GOT3 (cell line): ENCODE data around the gene PAK5.

Experiments
- DNase-seq: peaks from one replicate; lab custom pipeline; 2025; ENCODE audit warnings: mixed read lengths; lab: John Stamatoyannopoulos, UW

PAK5 gene

DNA sequence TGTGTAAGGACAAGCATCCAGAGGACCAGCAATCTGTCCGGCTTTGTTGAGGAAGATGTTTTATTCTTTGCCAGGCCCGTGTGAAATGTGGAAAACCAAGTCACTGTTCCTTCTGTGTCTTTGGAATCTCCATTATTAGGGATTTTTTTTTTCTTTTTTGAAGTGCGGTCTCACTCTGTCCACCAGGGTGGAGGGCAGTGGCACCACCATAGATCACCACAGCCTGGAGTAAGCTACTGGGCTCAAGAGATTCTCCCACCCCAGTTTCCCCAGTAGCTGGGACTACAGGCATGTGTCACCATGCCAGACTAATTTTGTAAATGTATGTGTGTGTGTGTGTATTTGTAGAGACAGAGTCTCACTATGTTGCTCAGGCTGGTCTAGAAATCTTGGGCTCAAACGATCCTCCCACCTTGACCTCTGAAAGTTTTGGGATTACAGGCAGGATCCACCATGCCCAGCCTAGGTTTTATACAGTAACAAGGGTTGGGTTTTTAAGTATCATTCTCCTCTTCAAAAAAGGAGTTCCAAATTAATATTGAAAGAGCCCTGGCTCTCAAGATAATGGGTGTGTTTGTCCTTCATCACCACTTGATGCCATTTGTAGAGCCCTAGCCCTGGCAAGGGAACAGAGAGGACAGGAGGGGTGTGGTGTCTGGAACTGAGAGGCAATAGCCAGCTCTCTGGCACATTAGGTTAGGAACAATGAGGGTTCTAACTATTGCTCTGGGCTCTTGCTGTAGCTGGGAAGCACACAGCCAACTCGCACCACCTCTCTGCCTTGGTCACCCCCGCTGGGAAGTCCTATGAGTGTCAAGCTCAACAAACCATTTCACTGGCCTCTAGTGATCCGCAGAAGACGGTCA is 321.3 kb downstream of the PAK5 start:
- DNase-seq, result no peak

DNA sequence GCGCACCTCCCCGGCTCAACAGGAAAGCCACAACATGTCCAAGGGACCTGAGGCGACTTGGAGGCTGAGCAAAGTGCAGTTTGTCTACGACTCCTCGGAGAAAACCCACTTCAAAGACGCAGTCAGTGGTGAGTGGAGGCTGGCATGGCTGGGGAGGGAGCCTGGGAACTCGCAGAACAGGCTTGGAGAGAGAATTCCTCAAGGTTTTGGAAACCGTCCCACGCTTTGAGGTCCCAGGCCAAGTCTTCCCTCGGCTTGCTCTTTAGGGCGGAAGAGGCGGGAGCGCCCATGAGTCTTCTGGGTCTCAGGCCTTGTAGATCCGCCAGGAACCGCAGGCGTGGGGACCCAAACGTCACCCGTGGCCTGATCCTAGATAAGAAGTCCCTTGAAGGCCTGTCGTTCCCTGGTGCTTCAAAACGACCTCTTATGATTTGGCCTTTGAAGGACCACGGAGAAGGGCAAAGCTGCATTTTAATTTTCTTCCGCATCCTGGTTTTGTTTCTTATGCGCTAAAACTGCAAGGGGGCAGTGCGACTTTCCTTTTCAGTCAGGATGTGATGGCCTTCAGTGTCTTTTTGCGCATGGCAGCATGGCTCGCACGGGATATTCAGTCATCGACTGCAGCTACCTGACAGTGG is 322.5 kb downstream of the PAK5 start:
- no peak for DNase-seq

DNA sequence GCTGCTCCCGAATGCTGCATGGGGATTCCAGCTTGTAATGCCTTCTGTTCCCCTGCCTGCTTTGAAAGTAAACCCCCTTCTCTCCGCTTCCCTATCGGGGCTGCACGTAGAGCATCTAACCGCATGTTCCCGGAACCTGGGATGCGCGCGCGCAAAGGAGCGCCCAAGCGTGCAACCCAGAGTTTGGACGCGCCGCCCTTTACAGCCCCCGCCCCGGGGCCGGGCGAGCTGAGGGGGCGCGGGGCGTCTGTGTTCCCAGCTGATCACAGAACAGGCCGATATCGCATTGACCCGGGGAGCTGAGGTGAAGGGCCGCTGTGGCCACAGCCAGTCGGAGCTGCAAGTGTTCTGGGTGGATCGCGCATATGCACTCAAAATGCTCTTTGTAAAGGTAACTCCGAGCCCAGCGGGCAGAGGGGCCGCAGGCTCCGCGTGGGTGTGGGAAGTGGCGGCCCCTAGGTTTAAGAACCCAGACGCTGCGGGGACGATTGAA is 323.1 kb downstream of the PAK5 start:
- DNase-seq, result no peak

DNA sequence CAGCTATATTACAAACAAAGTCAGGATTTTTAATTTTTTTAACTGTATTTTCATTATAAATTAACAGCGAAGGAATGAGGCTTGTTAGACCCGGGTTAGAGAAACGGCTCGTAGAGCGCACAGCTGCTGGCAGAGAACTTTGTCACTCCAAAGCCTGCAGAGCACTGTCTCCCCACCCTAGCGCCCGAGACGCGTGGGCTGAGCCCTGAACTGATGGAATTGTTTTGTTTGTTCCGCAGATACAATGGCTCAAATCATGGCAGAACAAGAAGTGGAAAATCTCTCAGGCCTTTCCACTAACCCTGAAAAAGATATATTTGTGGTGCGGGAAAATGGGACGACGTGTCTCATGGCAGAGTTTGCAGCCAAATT is 323.7 kb downstream of the PAK5 start:
- DNase-seq, result no peak

DNA sequence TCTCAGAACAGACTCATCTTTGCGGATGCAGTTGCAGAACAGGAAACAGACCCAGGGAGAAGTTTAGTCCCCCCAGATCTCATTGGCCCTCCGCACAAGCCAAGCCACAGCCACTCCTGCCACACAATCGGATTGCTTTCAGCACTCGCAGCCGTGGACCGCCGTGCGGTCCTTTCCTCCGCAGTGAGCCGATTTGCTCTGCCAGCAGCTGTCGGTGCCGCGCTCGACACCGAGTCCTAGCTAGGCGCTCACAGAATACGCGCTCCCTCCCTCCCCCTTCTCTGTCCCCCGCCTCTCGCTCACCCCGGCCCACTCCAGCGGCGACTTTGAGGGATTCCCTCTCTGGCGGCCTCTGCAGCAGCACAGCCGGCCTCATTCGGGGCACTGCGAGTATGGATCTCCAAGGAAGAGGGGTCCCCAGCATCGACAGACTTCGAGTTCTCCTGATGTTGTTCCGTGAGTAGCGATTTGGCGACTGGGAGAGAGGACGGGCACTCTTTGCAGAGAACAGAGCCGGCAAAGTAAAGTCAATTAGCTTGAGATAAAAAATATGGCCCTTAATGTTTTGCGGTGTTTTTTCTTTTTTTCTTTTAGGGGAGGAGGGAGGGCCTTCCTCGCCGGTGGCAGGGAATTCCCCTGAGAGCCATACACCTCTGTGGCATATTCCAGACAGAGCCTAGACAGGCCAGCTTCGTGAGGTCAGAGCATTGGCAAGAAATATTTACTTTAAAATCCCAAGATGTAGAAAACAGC is 324.2 kb downstream of the PAK5 start, which contains the start of gene LAMP5:
LAMP5 (plus strand) TSS at position 130 of the 753 bp plus-strand sequence; CDS start at position 393, 263 bp downstream.
- DNase-seq, result no peak

DNA sequence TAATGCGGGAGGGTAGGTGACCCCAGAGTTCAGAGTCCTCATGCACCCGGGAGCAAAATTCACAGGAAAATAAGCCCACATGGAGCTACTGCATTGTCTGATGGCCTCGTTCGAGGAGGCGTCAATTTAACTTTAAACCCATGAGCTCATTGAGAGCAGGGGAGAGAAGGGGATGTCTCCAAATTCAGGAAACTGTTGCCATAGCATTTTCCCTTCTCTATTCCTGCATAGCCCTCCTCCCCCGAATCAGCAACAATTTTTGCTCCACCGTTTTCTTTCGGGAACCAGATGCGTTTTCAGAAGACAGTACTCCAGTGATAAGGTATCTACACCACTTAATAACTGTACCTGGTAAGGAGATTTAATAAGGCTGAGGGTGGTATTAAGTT is 324.8 kb downstream of the PAK5 start:
- DNase-seq, result no peak

DNA sequence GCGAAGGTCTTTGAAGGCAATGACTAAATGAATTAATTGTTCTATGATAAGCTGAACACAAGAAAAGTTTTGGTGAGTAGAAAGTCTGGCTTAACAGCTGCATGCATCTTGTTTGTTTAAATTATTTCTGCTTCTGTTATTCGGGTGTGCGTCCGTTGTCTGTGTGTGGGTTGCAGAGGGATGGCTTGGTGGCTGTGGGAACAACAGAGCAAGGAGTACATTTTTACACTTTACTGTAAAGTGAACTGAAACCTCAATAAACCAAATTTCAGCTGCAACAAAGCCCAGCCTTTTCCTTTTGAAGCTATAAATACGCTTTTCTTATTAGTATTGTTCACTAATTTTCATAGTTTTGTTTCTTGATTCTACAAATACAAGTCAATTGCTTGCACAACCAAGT is 328.0 kb downstream of the PAK5 start:
- no peak for DNase-seq

DNA sequence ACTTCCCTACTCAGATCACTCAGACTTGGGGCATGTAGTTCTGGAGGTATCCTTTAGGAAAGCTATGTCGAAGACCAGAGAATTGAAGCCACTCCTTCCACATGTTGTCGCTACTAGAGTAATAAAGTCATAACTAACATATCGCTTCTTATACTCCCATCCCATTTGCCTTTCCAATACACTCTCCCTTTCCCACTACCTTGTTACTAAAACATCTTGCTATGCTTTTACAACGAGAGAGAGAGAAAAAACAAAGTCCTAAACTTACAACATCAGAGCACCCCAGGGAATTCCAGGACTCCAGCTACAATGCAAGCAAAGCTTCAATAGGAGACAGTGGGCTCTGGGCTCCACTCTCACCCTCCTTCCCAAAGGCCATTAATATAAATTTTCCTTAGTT is 329.6 kb downstream of the PAK5 start:
- no peak for DNase-seq

DNA sequence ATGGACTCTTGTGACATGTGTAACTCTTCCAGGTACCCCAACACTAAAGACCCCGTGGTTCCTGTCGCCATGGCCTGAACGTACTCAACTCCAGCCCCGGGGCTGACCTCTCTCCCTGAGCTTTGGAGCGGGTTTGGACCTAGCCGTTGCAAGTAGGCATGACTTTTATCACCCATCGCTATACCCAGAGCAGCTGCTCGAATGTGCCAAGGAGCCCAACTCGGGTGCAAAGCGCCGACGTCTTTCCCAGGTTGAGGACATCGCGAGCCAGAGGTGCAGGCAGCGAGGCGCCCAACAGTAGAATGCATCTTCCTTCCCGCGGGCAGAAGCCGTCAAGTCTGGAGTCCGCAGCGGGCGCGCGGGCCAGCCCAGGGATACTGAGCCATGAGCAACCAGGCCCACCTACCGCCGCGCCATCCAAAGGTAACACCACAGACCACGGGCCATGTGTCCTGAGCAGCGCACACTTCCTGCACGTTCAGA is 330.1 kb downstream of the PAK5 start:
- no peak for DNase-seq

DNA sequence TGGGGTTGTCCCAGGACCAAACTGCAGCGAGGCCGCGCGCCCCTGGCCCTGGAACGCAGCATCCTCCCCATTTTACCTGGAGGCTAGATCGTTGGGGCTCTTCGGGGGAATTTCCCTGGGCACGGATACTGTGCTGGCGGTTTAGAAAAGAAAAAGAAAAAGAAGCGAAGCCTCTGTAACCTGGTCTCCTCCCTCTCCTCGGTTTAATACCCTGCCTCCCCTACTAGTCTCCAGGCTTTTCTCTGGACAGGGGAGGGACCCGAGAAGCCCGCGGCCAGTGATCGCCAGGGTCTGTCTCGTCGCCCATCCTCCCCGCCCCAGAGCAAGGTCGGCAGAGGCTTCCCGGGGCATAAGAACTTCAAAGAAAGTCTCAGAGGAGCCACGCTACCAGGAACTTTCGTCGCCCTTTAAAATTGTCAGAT is 330.6 kb downstream of the PAK5 start:
- no peak for DNase-seq

DNA sequence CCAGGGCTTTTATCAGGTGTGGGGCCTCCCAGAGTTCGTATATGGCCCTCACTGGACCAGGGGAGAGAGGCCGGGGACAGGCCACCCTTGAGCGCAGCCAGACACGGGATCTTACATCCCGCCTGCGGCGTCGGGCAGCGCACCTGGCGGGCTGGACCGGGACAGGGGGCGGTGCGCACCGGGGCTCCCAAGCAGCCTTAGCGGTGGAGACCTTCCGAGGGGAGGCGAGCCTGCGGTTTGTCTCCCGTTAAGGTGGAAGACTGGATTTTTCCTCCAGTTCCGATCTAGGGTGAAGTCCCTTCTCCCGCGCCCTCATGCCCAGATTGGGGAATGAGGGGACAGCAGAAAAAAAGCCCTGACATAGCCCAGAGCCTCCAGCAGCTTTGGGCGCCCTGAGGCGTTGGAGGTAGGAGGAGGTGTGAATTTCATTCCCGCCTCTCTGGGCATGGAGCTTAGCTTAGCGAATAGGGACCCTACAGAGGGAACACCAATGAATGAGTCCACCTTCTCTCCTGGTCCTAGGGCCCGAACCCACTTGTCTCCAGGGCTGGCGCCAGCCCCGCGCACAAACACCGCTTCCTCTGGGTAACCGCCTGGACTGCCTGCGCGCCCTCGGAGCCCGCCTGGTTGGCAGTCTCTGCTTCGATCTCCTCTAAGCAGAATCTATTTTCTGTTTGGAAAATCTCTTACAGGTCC is 331.2 kb downstream of the PAK5 start:
- DNase-seq, result no peak

DNA sequence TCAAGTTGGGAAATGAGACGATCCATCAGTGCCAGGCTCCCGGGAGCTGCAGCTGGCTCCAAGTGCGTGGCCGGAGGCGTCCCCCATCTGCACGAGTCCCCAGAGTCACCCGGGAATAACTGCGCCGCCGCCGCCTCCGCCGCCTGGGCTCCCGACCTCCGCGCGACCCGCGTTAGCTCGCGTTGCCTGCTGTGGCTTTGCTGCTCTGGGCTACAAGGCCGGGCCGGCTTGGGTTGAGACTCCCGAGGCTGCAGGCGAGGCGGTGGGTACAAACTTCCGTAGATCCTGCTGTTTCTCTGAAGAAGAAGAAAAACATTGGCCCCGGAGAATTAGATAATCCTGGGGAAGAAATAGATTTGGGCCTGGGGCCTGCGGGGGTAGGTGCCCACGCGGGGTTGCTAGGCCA is 331.9 kb downstream of the PAK5 start:
- no peak for DNase-seq

DNA sequence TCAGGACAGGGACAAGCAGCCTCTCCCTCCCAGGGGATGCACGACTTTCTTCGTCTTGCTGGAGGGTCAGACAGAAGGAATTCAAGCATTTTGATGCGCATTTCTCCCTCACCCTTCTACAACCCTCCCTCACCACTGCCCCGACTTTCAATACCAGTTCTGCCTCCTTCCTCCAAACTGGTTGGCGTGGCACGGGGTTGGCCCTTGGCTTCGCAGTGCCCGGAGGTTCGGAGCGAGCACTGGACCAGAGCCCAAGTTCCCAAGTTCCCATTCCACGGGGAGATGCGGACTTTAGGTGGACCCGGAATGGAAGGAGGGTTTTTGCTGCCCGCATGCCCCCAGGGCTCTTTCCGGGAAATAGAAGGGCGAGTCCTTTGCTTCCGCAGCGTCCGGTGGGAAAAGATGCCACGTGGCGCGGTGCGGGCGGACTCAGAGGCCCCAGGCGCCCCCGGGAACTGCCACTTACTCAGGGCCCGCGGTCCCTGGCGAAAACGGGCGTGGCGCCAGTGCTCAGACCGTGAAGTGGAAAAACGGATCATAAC is 332.5 kb downstream of the PAK5 start:
- DNase-seq, result no peak

DNA sequence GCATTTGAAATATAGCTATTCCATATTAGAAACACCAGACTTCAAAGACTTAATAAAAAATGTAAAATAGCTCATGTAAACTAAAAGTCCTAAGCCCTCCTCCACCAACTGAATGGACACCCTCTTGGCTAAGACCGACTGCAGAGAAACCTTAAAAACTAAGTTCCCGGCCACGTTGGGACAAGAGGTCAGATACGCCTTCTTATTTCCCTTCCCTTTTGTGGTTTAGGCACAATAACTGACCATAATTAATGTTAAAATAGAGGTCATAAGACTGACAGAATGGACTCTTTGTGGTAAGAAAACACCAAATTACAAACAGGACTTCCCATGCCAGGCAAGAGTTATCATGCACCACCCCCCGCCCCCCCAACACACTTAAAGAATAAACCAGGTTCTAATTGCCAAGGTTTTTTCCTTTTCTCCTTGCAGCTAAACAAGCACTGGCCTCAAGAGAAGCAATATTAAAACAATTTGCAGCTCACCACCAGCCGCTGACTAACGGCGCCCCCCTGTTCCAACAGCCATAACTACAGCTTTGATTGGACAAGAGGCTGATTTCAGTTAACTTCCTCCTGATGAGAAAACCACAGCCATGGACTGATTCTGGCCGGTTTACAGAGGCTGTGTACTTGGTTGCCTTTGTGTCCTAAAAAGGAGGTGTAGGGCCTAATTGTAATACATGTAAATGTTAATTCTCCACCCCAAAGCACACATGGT is 335.2 kb downstream of the PAK5 start:
- no peak for DNase-seq

DNA sequence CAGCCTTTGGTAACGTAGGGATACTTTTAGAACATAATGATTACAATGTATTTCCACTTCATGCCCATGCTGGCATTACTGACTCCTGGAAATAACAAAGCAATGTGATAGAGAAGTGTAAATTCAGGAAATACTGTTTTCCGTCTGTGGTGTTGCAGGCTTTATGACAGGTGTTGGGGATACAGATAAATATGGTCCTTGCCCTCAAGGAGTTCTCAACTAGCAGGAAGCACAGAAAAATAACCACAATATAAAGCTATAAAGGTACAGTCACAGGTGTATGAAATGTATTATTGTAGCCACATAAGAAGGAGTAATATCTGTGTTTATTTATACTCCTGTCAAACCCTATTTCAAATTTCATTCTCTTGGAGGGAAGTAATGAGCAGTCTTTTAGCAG is 337.4 kb downstream of the PAK5 start:
- DNase-seq, result no peak

DNA sequence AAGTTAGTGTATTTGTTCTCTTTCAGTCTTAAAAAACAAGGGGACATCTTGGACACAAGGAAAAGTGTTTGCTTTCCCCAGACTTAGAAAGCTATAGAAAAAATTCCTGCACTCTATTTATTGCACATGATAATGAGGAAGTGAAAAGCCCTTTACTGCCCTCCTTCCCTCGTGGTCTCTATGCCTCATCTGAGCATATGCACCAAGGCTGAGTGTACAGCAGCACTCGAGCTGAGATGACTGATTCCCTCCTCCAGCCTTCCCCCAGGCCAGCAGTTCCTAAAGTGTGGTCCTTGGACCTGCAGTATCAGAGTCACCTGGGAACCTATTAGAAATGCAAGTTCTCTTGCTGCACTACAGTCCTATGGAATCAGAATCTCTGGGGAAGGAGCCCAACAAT is 338.8 kb downstream of the PAK5 start:
- DNase-seq, result no peak

DNA sequence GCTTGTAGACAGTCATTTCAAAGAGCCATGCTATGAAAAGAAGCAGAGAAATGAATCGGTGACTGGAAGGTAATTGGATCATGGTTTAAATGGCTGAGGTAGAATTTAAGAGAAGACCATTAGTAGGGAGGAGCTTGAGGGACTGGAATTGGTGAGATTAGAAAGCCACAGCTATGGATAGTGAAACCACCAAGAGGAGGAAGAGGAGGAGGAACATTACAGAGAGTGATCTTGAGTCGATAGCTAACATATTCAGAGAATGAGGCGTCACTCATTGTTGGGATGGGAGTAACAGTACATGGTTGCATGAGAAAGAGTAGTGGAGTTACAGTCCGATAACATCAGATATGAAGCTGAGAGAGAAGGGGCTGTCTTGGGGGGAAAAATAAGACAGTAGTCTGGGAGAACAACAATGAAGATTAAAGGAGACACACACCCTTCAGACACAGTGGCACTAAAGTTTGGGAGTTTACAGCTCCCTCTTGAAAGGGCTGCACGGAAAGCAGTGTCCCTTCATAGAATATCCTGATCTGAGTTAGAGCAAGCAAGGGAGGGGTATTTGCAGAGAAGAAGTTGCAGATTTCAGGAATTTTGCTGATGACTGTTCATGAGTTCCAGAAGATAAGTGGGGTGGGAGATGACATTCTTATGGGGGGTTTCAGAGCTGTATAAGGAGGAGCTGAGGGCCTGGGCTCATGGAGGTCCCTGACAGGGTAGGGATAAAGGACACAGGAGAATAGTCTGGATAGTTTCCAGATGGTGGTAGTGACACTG is 339.6 kb downstream of the PAK5 start:
- no peak for DNase-seq

DNA sequence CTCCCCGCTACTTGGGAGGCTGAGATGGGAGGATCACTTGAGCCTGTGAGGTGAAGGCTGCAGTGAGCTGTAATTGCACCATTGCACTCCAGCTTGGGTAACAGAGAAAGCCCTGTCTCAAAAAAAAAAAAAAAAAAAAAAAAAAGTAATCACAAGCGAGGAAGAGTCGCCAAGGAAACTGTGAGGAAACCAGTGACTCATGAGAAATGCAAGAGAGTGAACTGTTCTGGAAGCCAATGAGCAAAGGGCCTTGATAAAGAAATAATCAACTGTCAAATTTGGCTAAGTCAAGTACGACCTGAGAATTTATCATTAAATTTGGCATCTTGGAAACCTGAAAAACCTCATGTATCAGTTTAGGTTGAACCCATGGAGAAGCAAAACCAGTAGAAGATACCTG is 340.6 kb downstream of the PAK5 start:
- DNase-seq, result no peak

DNA sequence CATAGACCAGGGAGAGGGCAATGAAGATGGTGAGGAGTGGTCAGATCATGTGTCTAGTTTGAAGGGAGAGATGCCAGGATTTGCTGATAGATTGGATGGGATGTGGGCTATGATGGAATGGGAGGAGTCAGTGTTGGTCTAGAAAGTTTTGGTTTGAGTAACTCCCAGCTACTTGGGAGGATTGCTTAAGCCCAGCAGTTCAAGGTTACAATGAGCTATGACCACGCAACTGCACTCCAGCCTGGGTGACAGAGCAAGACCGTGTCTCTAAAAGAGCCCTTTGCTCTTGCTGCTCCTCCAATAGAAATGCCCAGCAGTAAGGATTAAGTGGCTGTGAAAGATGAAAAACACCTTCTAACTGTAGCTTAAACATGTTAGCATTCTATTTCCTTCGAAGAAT is 342.7 kb downstream of the PAK5 start:
- DNase-seq, result no peak

DNA sequence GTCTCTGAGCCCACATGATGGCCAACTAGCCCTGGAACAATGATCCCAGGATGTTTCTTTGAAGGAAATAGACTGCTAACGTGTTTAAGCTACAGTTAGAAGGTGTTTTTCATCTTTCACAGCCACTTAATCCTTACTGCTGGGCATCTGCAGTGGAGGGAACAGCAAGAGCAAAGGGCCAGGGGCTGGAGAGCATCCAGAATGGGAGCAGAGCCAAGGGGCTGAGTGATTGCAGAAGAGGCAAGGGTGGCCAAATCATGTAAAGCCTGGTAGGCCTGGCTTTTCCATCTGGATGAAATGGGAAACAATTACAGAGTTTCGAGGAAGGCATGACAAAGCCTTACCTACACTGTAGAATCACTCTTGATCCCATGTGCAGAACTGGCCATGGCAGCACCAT is 343.2 kb downstream of the PAK5 start:
- DNase-seq, result no peak
